ENCODE results near the gene WDR77.

Gene WDR77

GRCh38 chr1:111468717-111469100, 19.7 kb upstream of the WDR77 start:
- DNase-seq = no peak

DNA sequence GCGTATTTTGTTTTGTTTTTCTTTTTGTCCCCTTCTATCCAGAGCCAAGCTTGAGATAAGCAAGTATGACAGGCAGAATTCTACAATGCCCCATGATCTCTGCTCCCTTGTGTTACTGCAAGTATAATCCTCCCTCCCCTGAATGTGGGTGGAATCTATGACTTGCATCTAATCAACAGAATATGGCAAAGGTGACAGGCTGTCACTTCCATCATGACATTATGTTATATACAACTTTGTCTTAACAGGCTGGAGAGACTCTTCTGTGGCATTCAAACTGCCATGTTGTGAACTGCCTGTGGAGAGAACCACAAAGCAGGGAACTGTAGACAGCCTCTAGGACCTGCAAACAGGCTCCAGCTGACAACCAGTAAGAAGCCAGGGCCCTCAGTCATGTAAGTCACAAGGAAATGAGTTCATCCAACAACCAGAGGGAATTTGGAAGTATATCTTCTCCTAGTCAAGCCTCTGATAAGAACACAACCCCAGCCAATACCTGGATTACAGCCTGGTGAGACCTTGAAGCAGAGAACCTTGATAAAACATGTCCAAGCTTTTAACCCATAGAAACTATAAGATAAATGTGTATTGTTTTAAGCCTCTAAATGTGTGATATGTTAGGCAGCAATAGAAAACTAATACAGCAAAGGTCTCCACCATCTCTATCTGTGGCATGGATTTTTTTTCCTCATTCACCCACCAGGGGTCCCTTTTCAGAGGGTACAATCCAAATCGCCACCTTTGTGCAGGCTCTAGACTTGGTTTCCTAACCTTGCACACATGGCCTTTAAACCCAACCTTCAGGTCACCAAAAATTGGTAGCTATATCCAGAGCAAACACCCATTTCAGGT, 19.0 kb upstream of the WDR77 start:
- DNase-seq = no peak

GRCh38 chr1:111466480-111466879, 17.4 kb upstream of the WDR77 start:
- no peak for DNase-seq

- no peak for DNase-seq
These were observed 16.7 kb upstream of the WDR77 start for GRCh38 chr1:111465754-111466153.

- DNase-seq = no peak
These were observed 14.1 kb upstream of the WDR77 start for GRCh38 chr1:111463029-111463683.

DNA sequence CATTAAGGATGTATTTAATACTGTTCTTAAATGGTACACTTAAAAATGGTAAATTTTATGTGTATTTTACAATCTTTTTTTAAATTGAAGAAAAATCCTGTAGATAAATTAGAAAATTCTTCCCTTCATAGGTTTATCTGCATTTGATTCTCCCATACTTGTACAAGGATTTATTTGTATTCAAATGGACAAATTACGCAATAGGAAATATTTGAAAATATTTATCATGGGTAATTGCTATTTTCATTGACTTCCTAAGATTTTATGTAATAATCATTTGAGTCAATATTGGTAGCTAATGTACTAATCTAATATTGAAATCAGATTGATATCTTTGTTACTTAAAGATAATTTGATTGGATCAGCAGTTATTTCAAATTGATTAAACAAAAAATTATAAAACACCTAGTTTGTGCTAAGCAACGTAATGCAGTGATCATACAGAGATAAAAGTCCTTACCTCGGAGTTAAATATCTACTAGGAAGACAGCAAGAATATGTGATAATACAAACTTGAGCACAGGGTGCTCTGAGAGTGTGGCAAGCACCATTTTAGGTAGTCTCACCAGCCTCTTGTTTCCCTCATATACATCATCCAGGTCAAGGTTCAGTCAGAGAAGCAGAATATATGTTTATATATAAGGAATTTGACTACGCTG, 13.4 kb upstream of the WDR77 start:
- no peak for DNase-seq

DNA sequence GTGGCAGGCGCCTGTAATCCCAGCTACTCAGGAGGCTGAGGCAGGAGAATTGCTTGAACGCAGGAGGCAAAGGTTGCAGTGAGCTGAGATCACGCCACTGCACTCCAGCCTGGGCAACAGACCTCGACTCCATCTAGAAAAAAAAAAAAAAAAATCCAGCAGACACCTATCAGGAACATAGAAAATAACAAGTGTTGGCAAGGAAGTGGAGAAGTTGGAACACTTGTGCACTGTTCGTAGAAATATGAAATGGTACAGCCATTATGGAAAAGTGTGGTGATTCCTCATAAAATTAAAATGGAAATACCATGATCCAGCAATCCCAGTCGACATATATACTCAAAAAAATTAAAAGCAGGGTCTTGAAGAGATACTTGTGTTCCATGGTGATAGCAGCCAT, 12.7 kb upstream of the WDR77 start:
- no peak for DNase-seq

GRCh38 chr1:111455642-111456031, 6.6 kb upstream of the WDR77 start:
- DNase-seq = no peak

- no peak for DNase-seq
These were observed 6.0 kb upstream of the WDR77 start for GRCh38 chr1:111454859-111455641.

GRCh38 chr1:111453706-111454105, 4.7 kb upstream of the WDR77 start:
- DNase-seq = no peak

- DNase-seq = no peak
These were observed 3.5 kb upstream of the WDR77 start for GRCh38 chr1:111452581-111452980.

GRCh38 chr1:111450185-111450584, 1.1 kb upstream of the WDR77 start:
- no peak for DNase-seq

DNA sequence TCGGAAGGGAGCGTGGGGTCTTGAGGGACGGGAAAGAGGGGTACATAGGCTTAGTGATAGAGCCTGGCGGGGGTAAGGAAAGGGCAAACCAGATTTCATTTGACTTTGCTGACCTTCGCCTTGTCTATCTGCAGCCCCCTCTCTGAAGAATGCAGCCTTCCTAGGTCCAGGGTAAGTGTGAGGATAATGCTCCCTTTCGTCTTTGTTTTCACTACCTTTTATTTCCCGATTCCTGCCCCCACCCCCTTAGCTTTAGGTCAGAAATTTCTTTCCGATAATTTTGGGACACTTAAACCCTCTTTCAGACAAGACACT, 604 bp upstream of the WDR77 start:
- DNase-seq = no peak

GRCh38 chr1:111448482-111448917, 556 bp downstream of the WDR77 start:
- peak; percentile 33 to 39 for DNase-seq

DNA sequence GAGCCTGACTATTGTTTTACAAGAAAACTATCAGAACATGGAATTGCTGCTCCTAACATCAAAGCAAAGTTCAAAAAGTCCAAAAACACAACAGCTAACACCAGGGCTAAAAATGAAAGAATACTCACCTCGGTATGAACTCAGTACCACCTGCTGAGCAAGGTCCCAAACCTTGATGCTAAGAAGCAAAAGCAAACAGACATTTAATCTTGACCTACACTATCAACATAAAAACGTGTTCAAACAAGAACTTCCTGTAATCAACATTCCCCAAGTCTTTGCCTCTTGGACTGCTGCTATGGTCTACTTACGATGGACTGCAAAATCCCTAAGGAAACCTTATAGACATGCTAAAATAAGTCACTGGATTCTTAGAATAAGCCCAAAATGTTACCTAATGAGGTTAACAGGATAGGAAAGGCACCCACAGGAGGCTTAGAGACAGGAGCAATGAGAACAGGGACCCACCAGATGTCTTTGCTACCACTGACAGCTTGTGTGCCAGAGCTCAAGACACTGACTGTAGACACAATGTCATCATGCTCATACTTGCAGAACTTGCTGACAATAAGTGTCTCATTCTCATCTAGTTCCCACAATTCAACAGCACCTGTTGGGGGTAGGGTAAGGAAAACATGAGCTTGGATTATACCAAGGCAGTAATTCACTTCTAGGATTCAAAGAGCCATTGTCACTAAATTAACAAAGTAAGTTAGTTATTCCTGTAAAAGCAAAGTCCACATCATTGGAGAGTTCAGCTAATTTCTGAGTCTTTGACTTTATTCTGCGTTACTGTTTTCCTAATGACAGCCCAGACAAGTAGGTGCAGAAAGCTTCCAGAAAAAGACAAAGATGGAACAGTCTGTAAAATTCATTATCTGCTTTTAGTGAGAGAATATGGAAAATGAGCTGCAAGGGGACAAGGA, 1.8 kb downstream of the WDR77 start:
- no peak for DNase-seq

DNA sequence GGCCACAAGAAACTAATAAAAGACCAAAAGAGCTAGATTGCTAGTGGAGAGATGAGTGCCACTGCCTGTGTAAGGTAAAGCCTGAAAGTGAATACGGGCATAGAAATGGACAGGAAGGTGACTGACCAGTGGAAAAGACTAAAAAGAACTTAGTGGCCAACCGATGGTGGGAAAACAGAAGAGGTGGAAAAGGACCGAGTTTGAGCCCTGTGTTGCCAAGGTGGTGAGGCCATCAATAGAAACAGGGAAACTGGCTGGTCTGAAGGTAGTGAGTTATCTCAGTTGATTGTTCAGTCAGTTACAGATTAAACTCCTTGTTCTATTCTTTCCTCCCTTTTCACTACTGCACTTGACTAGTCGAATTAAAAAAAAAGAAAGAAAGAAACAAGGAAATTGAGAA, 2.5 kb downstream of the WDR77 start:
- DNase-seq = no peak

DNA sequence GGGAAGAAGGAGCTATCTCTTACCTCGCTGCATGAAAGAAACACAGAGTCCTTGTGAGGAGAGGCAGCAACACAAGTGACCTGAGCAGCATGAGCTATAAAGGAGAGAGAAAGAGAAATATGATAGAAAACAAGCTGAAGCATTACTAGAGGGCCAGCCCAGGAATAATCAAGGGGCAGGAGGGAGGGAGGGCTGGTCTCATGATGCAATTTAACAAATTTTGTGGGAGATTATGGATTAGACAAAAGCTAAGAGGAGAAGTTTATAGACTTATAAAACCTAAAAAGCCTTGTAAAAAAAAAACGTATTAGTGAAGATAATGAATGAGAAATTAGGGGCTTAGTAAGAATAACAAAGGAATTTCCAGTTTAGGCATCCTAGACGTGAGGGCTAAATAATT, 5.0 kb downstream of the WDR77 start:
- DNase-seq = no peak

GRCh38 chr1:111442457-111442856, 6.6 kb downstream of the WDR77 start:
- no peak for DNase-seq

- peak; percentile 61 to 70 for DNase-seq
These were observed 7.4 kb downstream of the WDR77 start for GRCh38 chr1:111441573-111442192.

DNA sequence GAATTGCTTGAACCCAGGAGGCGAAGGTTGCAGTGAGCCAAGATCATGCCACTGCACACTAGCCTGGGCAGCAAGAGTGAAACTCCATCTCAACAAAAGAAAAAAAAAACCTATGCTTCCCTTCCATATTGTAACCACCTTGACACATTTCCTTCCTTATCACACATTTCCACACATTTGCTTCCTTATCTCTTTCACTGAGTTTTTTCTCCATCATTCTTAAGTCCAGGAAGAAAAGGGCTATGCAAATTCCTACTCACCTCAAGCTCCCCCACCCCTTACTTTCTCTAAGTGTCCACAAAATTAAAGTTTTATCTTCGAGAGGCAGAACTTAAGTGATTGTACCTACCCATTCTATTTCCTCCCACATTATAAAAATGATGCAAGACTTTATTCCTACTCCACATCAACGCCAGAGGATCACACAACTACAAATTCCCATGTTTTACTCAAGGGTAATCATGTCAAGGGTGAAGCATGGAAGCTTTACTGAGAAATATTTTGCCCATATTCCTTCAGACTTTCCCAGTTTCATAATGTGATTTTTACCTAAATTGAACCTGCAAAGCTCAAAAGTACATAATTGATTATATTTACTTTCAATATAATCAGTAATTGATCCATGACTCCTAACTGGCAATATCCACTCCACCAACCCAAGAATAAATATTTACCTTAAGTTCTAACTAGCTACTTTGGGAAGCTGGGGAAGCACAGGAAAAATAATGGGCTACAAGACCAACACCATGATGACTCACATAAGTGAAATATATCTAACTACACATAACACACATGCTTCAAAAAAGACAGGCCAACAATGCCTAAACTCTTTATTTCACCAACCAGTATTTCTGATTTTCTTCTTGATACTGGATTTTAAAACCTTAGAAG, 9.3 kb downstream of the WDR77 start:
- DNase-seq = no peak

DNA sequence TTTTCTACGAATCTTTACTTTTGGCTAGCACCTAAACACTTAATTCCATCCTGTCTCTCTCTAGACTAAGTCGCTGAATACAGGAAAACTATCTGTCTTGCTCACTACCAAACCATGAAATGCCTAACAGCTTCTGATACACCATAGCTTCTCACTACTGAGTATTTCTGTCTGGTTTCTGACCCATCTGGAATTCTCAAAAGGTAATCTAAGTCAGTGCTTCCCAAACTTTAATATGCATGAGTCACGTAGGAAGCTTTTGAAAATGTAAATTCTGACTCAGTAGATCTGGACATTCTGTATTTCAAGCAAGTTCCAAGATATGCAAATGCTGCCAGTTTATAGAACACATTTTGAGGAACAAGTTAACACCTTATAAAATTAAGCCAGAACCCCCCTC, 12.3 kb downstream of the WDR77 start:
- no peak for DNase-seq

All from activated CD4-positive, alpha-beta T cell treated with anti-CD3 and anti-CD28 coated beads for 4 hours (primary cell).